Osteocyte (in vitro differentiated cells): ENCODE measurements around the gene JAK1. TPM values are rescaled to one million over a fixed set of nuclear protein-coding genes. Genes with fewer than 3 reads are reported as not detected.

Source experiments
- DNase-seq: peaks from one replicate; pipeline ENCODE4 v3.0.0; 2021; ENCODE audit warnings: mixed read lengths; ENCODE audit not compliant: unreplicated experiment; ENCODE audit errors: extremely low spot score
- H3K27ac Mint-ChIP-seq: one replicate; pipeline ENCODE4 v1.8.0; 2021; ENCODE audit warnings: mild to moderate bottlenecking, mixed read lengths; ENCODE audit not compliant: unreplicated experiment
- H3K27me3 Mint-ChIP-seq: one replicate; pipeline ENCODE4 v1.8.0; 2021; ENCODE audit warnings: mixed read lengths; ENCODE audit not compliant: unreplicated experiment
- H3K36me3 Mint-ChIP-seq: one replicate; pipeline ENCODE4 v1.8.0; 2021; ENCODE audit warnings: mixed read lengths; ENCODE audit not compliant: unreplicated experiment
- H3K4me1 Mint-ChIP-seq: one replicate; pipeline ENCODE4 v1.8.0; 2021; ENCODE audit warnings: mixed read lengths; ENCODE audit not compliant: unreplicated experiment
- H3K4me3 Mint-ChIP-seq: one replicate; pipeline ENCODE4 v1.8.0; 2021; ENCODE audit warnings: mild to moderate bottlenecking, moderate library complexity, mixed read lengths; ENCODE audit not compliant: unreplicated experiment
- H3K9me3 Mint-ChIP-seq: one replicate; pipeline ENCODE4 v1.8.0; 2021; ENCODE audit warnings: mixed read lengths; ENCODE audit not compliant: unreplicated experiment
- CTCF ChIP-seq: fragments of 200-600 bp; sonication (generic); IDR thresholded peaks from 2 replicates; pipeline ENCODE4 v1.5.0; 2021; ENCODE audit warnings: antibody characterized with exemption, mild to moderate bottlenecking, moderate library complexity
- total RNA-seq: library from RNA; stranded (reverse); gene quantifications from 2 replicates; pipeline ENCODE4 v1.2.1, GENCODE V29; 2021

The JAK1 gene
- total RNA-seq, 1 donor from 2014 or later: 103 TPM

GRCh38 chr1:64854674-64855073 is 111.7 kb downstream of the JAK1 start:
- DNase-seq: no peak
- Mint-ChIP-seq H3K27ac (no peak overlapping the region), H3K36me3 (peaks cover 62% of the 10 kb centered on the region), H3K4me1 (no peaks in the 10 kb centered on the region), H3K9me3 (no peaks in the 10 kb centered on the region), H3K27me3 (no peaks in the 10 kb centered on the region), H3K4me3 (no peak overlapping the region)
- no peak for TF ChIP-seq CTCF

GRCh38 chr1:64851664-64852063 is 114.7 kb downstream of the JAK1 start:
- Mint-ChIP-seq H3K4me1 (no peaks in the 10 kb centered on the region), H3K36me3 (peaks cover 47% of the 10 kb centered on the region), H3K27ac (no peak overlapping the region), H3K4me3 (no peak overlapping the region), H3K27me3 (no peaks in the 10 kb centered on the region), H3K9me3 (no peaks in the 10 kb centered on the region)
- no peak for TF ChIP-seq CTCF
- DNase-seq: no peak

GRCh38 chr1:64850846-64851245 is 115.5 kb downstream of the JAK1 start:
- no peaks in the 10 kb centered on the region for H3K27me3 Mint-ChIP-seq
- TF ChIP-seq CTCF: no peak
- H3K36me3 Mint-ChIP-seq: peaks cover 48% of the 10 kb centered on the region
- H3K9me3 Mint-ChIP-seq: no peaks in the 10 kb centered on the region
- peaks cover 2% of the 10 kb centered on the region for H3K4me1 Mint-ChIP-seq
- no peak overlapping the region for H3K27ac Mint-ChIP-seq
- no peak overlapping the region for H3K4me3 Mint-ChIP-seq
- DNase-seq: no peak

GRCh38 chr1:64849942-64850341 is 116.4 kb downstream of the JAK1 start:
- Mint-ChIP-seq H3K4me1 (peaks cover 2% of the 10 kb centered on the region), H3K27ac (no peak overlapping the region), H3K4me3 (no peak overlapping the region), H3K27me3 (no peaks in the 10 kb centered on the region), H3K9me3 (no peaks in the 10 kb centered on the region), H3K36me3 (peaks cover 43% of the 10 kb centered on the region)
- DNase-seq: no peak
- no peak for TF ChIP-seq CTCF

- no peak for DNase-seq
- no peak overlapping the region for H3K4me3 Mint-ChIP-seq
- peaks cover 38% of the 10 kb centered on the region for H3K36me3 Mint-ChIP-seq
- no peak overlapping the region for H3K27ac Mint-ChIP-seq
- TF ChIP-seq CTCF: no peak
- H3K4me1 Mint-ChIP-seq: peaks cover 2% of the 10 kb centered on the region
- no peaks in the 10 kb centered on the region for H3K27me3 Mint-ChIP-seq
- no peaks in the 10 kb centered on the region for H3K9me3 Mint-ChIP-seq
Measured at GRCh38 chr1:64848803-64849202, 117.5 kb downstream of the JAK1 start.
